HG03135 (cell line): Measurements from ENCODE around the gene RBM44.

ENCODE experiments used
- ATAC-seq: cut with Tn5 transposase; IDR thresholded peaks from one replicate; pipeline ENCODE4 v1.9.1; 2021; ENCODE audit warnings: mild to moderate bottlenecking, moderate library complexity; ENCODE audit not compliant: unreplicated experiment

Gene RBM44

DNA sequence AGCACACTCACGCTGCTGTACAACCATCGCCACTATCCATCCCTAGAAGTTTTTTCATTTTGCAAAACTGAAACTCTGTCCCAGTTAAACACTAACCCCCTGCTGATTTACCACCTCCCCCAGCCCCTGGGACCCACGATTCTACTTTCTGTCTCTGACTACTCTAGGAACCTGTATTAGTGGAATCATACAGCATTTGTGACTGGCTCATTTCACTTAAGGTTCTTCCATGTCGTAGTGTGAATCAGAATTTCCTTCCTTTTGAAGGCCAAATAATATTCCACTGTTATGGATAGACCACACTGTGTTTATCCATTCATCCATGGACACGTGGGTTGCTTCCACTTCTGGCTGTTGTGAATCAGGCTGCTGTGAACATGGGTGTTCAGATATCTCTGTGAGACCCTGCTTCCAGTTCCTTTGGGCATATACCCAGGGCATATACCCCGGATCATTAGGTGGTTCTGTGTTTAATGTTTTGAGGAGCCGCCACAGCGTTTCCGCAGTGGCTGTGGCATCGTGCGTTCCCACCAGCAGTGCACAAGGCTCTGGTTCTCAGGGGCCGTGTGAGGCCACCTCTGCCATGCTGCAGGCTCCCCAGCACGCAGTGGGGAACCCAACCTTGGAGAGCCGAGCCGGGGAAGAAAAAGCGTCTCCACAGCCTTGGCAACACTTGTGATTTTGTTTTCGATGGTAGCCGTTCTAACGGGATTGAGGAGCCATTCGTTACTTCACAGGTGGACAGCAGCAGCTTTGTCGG lies 70.9 kb downstream of the RBM44 start:
- no peak for ATAC-seq

DNA sequence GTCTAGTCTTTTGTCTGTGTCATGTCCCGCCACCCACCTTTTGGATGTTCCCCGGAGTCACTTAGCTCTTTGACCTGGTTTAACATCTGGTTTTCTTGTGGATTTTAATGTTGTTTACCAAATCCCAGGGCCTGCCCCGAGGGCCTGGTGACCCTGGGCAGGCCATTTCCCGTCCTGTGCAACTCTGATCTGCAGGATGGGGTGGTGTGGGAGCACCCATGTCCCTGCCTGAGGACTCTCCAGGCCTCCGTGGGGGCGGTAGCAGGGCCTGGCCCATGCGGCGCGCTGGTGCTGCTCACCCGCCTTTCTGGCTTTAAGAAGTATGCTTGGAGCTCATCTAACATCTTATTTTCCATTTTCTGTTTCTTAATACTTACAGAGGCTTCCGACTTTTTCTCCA lies 71.5 kb downstream of the RBM44 start:
- ATAC-seq: no peak

DNA sequence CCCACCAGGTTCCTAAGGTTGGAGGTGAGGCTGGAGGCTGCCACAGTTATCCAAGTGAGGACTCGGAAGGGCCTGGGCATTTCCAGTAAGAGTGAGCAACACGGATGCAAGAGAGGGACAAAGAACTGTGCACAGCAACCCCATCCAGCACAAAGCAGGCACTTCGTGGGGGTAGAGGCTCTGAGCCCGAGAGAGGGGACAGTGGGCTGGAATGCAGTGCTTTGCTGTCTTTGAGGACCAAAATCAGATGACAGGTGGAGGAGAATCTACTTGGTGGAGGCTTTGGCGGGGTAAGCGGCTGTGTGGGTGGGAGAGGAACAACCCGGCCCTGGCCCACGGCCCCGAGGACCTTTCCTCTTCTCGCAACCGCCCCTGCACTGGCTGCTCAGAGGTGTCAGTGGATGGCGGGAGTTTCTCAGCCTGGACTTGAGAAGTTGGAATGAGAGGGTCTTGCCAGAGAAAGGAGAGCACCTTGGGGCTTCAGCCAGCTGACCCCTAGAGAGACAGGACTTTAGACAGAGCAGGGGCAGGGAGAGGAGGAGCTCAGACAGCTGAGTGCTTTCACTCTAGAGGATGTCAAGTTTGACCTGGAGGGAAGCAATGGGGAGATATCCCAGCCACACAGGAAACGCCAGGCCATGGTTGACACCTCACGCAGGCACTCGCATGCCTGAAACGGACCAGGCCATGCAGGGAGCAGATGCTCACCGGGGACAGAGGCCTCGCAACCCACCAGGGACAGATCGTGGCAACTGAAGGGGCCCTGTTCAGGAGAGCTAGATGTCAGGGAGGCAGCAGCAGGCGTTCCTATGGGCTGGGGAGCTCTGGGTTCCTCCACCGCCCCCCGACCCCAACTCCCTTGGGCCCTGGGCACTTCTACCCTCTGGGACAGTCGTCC lies 72.4 kb downstream of the RBM44 start:
- ATAC-seq: no peak

DNA sequence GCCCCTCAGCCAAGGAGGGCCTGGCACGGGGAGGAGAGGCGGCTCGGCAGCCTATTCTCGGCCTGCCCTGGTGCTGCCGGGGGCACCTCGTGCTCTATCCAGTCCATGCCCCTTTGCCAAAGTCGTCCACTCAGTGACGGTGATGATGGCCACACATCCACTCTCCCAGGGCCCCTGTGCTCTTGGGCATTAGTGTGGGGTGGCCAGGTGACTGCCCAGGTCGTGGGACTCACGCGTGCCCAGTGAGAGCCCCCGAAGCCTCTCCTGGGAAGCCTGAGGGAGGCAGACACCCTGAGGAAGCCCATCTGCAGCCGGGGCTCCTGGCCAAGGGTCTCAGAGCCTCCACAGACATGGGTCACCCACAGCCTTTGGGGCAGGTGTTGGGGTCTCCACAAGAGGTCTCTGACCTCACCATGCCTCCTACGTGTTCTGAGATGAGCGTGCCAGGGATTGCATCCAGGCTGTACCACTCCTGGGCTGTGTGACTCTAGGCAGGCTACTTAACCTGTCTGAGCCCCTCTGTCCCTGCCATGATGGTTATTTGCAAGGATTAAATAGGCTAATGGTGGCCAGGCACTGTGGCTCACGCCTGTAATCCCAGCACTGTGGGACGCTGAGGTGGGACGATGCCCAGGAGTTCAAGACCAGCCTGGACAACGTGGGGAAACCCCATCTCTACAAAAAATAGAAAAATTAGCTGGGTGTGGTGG lies 73.8 kb downstream of the RBM44 start:
- ATAC-seq: no peak

DNA sequence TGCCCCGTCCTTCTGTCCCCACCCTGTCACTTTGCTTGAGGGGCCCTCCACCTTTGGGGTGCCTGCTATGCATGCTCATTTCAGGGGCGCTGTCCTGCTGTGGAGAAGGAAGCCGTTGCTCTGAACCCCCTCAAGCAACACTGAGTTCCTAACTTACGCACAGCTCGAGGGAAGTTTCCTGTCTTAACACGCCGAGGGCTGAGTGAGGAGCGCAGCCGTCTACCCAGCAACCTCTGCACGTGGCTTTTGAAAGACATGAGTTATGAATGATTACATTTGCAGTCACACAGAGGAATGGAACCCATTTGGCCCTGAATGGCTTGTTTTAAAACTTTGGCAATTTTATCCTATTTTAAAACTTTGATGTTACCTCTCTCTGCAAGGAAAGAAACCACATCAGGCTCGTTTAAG lies 74.8 kb downstream of the RBM44 start:
- no peak for ATAC-seq

- ATAC-seq: no peak
These were observed 75.4 kb downstream of the RBM44 start for GRCh38 chr2:237873897-237874551.

DNA sequence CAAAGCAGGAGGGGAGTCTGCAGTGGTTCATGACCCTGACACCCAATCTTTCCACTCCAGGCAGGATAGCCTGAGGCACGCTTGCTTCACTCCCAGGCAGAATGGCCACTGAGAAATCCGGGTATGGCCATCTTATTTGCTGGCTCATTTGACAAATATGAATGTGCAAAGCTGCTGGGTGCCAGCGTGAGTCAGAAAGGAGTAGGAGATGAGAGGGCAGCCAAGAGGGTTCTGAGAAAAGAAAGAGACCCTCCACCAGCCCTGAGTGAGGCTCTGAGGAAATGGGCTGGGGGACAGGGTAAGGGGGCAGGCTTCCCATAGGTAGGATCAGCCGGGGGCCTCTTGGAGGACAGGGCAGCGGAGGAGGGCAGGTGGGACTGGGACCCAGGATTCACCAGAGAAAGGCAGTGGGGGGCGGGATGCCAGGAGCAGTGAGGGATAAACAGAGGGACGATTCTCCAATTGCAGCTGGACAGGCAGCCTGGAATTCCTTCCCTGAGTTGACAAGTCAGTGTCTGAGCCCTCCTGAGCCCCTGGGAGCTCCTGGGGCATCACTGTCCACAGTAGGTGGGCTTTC lies 76.1 kb downstream of the RBM44 start:
- ATAC-seq: no peak

DNA sequence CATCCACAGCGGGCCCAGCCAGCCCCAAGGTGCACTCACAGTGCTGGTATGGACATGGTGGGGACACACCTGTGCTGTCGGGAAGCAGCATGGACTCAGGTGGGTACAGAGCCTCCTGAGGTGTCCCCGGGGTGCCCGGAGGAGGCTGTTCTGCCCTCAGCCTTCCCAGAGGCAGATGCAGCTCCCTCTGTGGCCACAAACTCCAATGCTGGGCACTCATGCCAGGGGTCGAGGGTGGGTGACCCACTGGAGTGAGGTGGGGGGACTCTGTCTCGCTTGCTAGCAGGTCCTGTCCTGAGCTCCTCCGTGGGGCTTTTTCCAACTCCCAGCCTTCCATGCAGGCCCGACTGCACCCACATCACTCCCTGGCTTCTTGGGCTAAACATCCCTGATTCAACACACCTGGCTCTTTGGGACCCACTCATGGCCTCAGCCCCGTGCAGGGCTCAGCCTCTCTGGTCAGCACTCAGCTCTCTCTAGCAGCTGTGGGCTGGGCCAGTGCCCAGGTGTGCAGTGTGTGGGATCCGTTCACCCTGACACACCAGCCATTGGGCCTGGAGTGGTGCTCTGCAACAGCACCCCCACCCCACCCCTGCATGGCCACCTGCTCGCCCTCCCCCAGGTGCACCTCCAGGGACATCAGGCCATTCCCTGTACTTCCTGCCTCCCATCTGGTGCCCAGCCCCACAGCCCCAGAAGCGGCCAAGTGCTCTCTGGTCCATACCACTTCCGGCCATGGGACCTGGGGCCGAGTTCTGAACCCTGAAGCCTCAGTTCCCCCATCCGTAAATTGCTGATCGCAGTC lies 76.9 kb downstream of the RBM44 start:
- ATAC-seq: no peak

DNA sequence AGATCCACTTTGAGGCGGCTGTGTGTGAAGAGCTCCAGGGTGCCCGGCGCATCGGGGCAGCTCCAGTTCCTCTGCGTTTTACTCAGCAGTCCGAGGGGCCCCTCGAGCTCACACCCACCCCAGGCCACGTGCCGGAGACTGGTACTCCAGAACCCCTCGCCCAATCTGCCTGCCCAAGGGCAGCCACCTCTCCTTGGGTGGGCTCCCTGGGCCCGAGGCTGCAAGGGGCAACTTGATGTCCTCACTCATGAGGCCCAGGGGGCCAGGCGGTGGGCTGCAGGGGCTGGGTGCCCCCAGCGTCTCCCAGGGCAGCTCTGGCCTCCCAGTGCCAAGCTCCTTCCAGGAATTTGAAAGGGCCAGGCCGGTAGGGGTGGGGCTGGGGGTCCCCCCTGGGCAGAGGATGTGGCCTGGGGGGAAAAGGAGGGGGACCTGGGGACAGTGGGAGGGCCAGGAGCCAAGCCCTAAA lies 77.5 kb downstream of the RBM44 start:
- no peak for ATAC-seq

DNA sequence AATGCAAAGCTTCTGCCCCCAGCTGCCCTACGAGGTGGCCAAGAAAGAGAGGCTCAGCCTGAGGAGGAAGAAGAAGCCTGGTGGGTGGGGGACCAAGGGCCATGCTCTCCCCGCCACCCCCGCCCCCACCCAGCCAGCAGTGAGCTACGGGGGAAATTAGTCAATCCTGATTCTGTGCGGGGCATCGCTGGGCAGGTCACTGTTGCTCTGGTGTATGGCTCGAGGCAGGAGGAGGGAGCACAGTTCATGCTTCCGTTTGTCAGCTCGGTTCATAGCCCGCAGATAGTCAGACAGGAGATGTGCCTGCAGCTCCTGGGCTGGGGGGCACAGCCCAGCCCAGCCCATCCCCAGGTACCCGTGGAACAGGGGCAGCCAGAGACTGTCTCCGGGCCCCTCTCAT lies 78.0 kb downstream of the RBM44 start:
- ATAC-seq: no peak

DNA sequence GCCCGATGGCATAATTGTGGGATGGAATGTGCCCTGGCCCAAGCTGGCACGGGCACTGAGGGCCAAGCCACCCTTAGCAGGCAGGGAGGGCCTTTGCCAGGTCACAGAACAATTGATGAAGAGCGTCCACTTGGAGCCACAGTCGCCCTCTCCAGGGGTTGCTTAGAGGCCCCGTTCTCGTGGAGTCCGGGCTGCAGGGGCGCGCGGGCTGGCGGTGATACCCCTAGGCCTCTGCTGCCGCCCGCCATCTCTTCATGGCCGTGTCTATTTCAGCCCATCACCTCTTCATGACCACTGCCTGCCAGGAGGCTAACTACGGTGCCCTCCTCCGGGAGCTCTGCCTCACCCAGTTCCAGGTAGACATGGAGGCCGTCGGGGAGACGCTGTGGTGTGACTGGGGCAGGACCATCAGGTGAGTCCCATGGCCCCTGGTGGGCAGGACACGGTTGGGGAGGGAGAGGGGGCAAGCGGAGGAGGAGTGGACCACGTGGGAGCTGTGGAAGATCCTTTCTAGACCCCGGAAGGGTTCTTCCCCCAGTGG lies 78.4 kb downstream of the RBM44 start:
- no peak for ATAC-seq

DNA sequence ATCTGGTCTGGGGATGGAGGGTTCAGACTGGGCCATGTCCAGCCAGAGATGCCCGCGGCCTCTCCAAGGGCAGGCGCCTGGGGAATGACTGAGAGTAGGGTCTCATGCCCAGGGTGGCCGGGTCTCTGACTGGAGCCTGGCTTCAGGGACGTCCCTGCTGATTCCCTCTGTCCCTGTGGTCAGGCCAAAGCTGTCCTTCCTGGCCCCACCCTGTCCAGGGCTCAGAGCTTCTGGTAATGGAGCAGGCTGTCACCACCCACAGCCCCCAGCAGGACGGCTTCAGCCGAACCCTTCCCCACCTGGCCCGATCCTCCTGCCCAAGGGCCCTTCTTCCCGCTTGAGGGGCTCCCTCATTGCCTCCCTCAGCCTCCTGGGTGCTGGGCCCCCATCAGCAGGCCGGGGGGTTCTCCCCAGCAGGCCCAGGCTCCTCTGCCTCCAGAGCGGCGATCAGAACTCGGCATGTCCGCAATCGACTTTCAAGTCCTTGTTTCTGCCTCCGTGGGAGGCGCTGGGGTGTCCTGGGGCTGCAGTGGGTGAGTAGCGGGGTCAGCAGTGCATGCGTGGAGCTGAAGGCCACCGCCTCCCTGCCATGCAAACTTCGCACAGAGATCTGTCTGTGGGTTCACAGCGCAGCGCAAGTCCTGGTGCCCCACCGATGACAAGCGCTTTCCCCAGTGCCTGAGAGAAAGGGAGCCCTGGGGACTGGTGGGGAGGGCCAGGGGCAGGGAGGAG lies 79.2 kb downstream of the RBM44 start:
- ATAC-seq: no peak

- ATAC-seq: no peak
These were observed 79.9 kb downstream of the RBM44 start for GRCh38 chr2:237878321-237879057.

DNA sequence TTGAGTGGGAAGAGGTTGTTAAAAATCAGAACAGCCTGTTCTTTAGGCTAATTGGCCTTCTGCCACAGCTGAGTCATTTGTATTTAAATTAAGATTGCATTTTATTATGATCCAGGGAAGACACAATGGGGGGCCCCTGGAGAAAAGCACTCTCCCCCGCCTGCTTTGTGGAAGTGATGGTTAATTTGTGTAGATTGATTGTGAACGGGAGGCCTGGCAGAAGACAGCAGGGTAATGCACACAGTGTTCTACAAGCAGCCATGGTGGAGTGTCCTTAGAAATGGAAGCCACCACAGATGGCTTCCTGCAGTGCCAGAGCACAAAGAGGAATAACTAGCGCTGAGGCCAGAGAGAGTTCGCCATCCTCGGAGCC lies 80.5 kb downstream of the RBM44 start:
- no peak for ATAC-seq

GRCh38 chr2:237879991-237880560 lies 81.5 kb downstream of the RBM44 start:
- ATAC-seq: no peak

DNA sequence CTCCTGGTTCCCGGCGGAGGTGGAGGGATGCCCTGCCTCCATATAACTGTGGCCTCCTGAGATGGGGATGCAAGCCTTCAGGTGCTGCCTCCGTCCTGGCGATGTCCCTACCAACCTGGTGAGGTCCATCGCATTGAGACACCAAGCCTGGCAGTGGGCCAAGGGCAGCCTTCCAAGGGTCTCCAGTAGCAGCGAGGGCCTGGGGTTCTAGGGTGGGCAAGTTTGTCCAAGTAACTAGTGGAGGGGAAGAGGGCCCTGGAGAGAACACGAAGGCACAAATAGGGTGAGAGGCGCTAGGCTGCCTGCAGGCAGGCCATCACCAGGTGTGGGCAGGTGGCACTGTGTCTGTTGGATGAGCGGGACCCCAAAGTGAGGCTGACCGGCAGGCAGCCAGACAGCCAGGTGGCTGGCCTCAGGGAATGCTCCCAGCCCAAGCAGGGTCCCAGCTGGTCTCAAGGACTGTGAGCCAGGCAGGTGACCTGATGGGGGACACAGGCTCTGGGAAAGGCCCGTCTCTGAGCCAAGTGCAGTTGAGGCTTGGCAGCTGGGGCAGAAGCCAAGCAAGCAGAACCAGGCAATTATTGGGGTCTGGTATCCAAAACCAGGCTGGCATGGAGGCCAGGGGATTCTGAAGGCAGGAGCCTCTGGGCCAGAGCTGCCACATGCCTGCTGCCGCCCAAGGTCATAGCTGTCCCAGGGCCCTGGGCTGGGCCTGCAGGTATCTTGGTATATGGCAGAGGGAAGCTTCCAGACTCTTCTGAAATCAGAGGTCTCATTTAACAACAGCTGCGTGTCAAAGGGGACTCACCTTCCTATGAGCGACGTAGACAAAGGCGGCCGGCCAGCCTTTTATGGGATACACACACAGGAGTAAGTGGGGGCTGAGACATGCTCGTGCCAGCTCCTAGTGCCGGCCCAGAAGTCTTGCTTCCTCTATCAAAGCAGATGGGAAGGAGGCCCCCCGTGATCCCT lies 84.2 kb downstream of the RBM44 start:
- ATAC-seq: no peak
